Esophagus squamous epithelium (tissue), 4 donors: Measurements from ENCODE around the gene ELP2.

Experiments used
- POLR2A ChIP-seq, 4 donors: fragments of 450-650 bp; IDR thresholded peaks; one replicate each; pipeline ENCODE4 v1.6.1; 2017; ENCODE audit warnings: antibody characterized with exemption in 4 of 4, mild to moderate bottlenecking in 4 of 4, moderate library complexity in 3 of 4
- TF ChIP-seq, protein P1 (sequence below), 6 experiments: fragments of 450-650 bp in 4 of 6; fragments of 200-600 bp in 2 of 6; sonication (generic) in 2 of 6; IDR thresholded peaks; one replicate each; pipeline ENCODE4 v1.5.1; 2016 to 2019; ENCODE audit warnings: antibody characterized with exemption in 6 of 6, mild to moderate bottlenecking in 4 of 6, moderate library complexity in 4 of 6

DNA sequence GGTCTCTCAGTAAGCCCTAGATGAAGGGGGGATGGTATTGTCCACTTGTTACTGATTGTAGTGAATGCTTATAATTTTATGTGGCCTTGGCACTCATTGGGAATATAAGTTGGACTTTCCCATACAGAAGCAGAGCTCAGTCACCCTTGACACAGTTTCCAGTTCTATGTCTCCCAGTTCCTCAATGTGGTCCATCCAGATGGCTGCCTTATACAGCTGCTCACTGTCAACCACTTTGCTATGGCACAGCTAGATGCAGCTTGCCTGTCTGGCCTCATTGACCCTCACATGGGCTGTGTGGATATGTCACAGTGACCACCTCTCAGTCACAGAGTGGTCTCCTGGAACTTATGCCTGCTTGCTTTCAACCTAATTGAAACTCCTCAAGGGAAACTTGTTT is 22.2 kb upstream of the ELP2 start:
- TF ChIP-seq POLR2A (IDR thresholded peaks at IDR 0.05) = no peak
- TF ChIP-seq, protein P1, sequence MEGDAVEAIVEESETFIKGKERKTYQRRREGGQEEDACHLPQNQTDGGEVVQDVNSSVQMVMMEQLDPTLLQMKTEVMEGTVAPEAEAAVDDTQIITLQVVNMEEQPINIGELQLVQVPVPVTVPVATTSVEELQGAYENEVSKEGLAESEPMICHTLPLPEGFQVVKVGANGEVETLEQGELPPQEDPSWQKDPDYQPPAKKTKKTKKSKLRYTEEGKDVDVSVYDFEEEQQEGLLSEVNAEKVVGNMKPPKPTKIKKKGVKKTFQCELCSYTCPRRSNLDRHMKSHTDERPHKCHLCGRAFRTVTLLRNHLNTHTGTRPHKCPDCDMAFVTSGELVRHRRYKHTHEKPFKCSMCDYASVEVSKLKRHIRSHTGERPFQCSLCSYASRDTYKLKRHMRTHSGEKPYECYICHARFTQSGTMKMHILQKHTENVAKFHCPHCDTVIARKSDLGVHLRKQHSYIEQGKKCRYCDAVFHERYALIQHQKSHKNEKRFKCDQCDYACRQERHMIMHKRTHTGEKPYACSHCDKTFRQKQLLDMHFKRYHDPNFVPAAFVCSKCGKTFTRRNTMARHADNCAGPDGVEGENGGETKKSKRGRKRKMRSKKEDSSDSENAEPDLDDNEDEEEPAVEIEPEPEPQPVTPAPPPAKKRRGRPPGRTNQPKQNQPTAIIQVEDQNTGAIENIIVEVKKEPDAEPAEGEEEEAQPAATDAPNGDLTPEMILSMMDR (IDR thresholded peaks at IDR 0.05) = no peak
